Measurements from ENCODE around the gene HLA-DPB1.

GRCh38 chr6:33105916-33106871 is 30.4 kb downstream of the HLA-DPB1 start:
- TF ChIP-seq CTCF (conservative IDR thresholded peaks at IDR 0.05 in 1 of 2, IDR thresholded peaks at IDR 0.05 in 1 of 2; ENCODE audit: low read depth in 1 of 2, low read length in 2 of 2) (no peak), EZH2 (IDR thresholded peaks at IDR 0.05; ENCODE audit: low read length, missing control alignments) (no peak)
